HepG2 (cell line): Measurements from ENCODE around the gene AP4E1. TPM values are rescaled to one million over a fixed set of nuclear protein-coding genes. Genes with fewer than 3 reads are reported as not detected.

Experiments used
- ATAC-seq: fragments of 200-7000 bp; cut with Tn5 transposase; 3 replicates; pipeline ENCODE4 v1.9.1; 2020; ENCODE audit warnings: mild to moderate bottlenecking, moderate library complexity
- BruUV-seq: library from RNA; stranded (reverse); fragments of 400-500 nt; replicated peaks from 2 replicates; lab custom pipeline; 2021; lab: Mats Ljungman, UMichigan
- CTCF ChIA-PET: fragments of 300-600 bp; formaldehyde crosslinking; extraction: SDS; loops from one replicate; lab custom pipeline; 2021; ENCODE audit warnings: low total read pairs, inconsistent platforms, low intra/inter-chr PET ratio; lab: Yijun Ruan, JAX
- POLR2A ChIA-PET: fragments of 350-600 bp; sonication (Branson Sonifier 250); formaldehyde crosslinking; loops from one replicate; lab custom pipeline; 2020; ENCODE audit warnings: antibody characterized with exemption, inconsistent platforms; lab: Yijun Ruan, JAX
- DNase-seq: peaks from one replicate; pipeline ENCODE4 v3.0.0-alpha.2; 2015; ENCODE audit warnings: low spot score
- FAIRE-seq: peaks from 3 replicates; lab custom pipeline; 2011; peaks lifted over from hg19 to GRCh38; lab: Jason Lieb, UNC
- H2AFZ ChIP-seq: one replicate; pipeline ENCODE4 v1.6.1; 2011; ENCODE audit warnings: low read length, inconsistent platforms
- H3K27ac ChIP-seq: fragments of 300-600 bp; 3 replicates; pipeline ENCODE4 v1.8.0; 2011; ENCODE audit warnings: mixed run types, mild to moderate bottlenecking, mixed read lengths, low read length, inconsistent platforms; ENCODE audit not compliant: insufficient read depth; ENCODE audit errors: extremely low read length
- H3K27me3 ChIP-seq, 2 experiments: fragments of 200-600 bp in 1 of 2; 2 replicates in 1 of 2; 3 replicates in 1 of 2; pipeline versions ENCODE4 v1.6.0 to v1.8.0; 2011; ENCODE audit warnings: low read length in 2 of 2, mild to moderate bottlenecking in 2 of 2, moderate library complexity in 2 of 2, inconsistent platforms in 1 of 2; ENCODE audit not compliant: insufficient read depth in 2 of 2, control insufficient read depth in 1 of 2
- H3K36me3 ChIP-seq, 2 experiments: fragments of 200-600 bp in 1 of 2; replicated peaks in 1 of 2; 2 replicates in 1 of 2; 3 replicates in 1 of 2; pipeline versions ENCODE4 v1.5.1 to v1.8.0; 2011; ENCODE audit warnings: low read length in 2 of 2, inconsistent platforms in 1 of 2; ENCODE audit not compliant: insufficient read depth in 2 of 2, control insufficient read depth in 1 of 2
- H3K4me1 ChIP-seq: 2 replicates; pipeline ENCODE4 v1.5.1; 2012; ENCODE audit warnings: low read length, inconsistent platforms; ENCODE audit not compliant: insufficient read depth
- H3K4me2 ChIP-seq: 2 replicates; pipeline ENCODE4 v1.6.0; 2011; ENCODE audit warnings: low read depth, low read length, inconsistent platforms
- H3K4me3 ChIP-seq, 3 experiments: fragments of 200-600 bp in 1 of 3; sonication (generic), shearing (Covaris generic) in 1 of 3; replicated peaks in 1 of 3; 2 replicates each; pipeline ENCODE4 v1.5.1; 2011 to 2016; ENCODE audit warnings: low read length in 3 of 3, inconsistent platforms in 2 of 3, low read depth in 2 of 3, mild to moderate bottlenecking in 2 of 3, control low read depth in 1 of 3, mixed read lengths in 1 of 3; ENCODE audit not compliant: insufficient read depth in 1 of 3
- H3K79me2 ChIP-seq: one replicate; pipeline ENCODE4 v1.6.1; 2011; ENCODE audit warnings: low read length, inconsistent platforms; ENCODE audit not compliant: insufficient read depth
- H3K9ac ChIP-seq: 2 replicates; pipeline ENCODE4 v1.6.0; 2011; ENCODE audit warnings: mild to moderate bottlenecking, low read depth, low read length, inconsistent platforms; ENCODE audit not compliant: insufficient read depth
- H3K9me3 ChIP-seq: 2 replicates; pipeline ENCODE4 v1.5.1; 2012; ENCODE audit warnings: mild to moderate bottlenecking, low read length
- H4K20me1 ChIP-seq: 2 replicates; pipeline ENCODE4 v1.6.0; 2011; ENCODE audit warnings: inconsistent platforms, mild to moderate bottlenecking, low read length, moderate library complexity; ENCODE audit not compliant: insufficient read depth
- CHD2 ChIP-seq: IDR thresholded peaks from 2 replicates; pipeline ENCODE4 v1.6.1; 2011; ENCODE audit warnings: low read depth, low read length, improper control_type of control experiment
- DMTF1 ChIP-seq: sonication (generic); formaldehyde crosslinking; IDR thresholded peaks from 2 replicates; pipeline ENCODE4 v1.4.0; 2020; ENCODE audit warnings: mild to moderate bottlenecking, missing genetic modification reagents
- FIP1L1 ChIP-seq: fragments of 200-400 bp; formaldehyde crosslinking; IDR thresholded peaks from 2 replicates; pipeline ENCODE4 v1.6.1; 2018; ENCODE audit warnings: low read depth, mild to moderate bottlenecking, low read length, moderate library complexity, borderline replicate concordance; ENCODE audit not compliant: insufficient read depth
- FOXJ3 ChIP-seq: sonication (generic); formaldehyde crosslinking; IDR thresholded peaks from 2 replicates; pipeline ENCODE4 v1.4.0; 2020; ENCODE audit warnings: missing genetic modification reagents, mild to moderate bottlenecking, borderline replicate concordance
- HDAC2 ChIP-seq: sonication (generic); formaldehyde crosslinking; IDR thresholded peaks from 2 replicates; pipeline ENCODE4 v1.4.0; 2020; ENCODE audit warnings: missing genetic modification reagents
- IKZF4 ChIP-seq: sonication (generic); formaldehyde crosslinking; IDR thresholded peaks from 2 replicates; pipeline ENCODE4 v1.5.1; 2020; ENCODE audit warnings: borderline replicate concordance, mild to moderate bottlenecking, low read depth, missing genetic modification reagents; ENCODE audit errors: not compliant biosample characterization
- LCORL ChIP-seq, 2 experiments: fragments of 450-650 bp in 1 of 2; sonication (generic) in 1 of 2; formaldehyde crosslinking in 1 of 2; IDR thresholded peaks; 2 replicates each; pipeline versions ENCODE4 v1.5.0 to v1.6.1; 2017 to 2020; ENCODE audit warnings: antibody characterized with exemption in 1 of 2, missing genetic modification reagents in 1 of 2
- MIXL1 ChIP-seq: IDR thresholded peaks from 2 replicates; pipeline ENCODE4 v1.6.1; 2016
- NCOR1 ChIP-seq: fragments of 200-600 bp; sonication (generic); IDR thresholded peaks from 2 replicates; pipeline ENCODE4 v1.7.0; 2017; ENCODE audit warnings: antibody characterized with exemption, low read length, borderline replicate concordance
- RFX3 ChIP-seq: IDR thresholded peaks from 2 replicates; pipeline ENCODE4 v1.6.1; 2016; ENCODE audit warnings: missing biosample characterization, missing genetic modification reagents
- RXRB ChIP-seq: IDR thresholded peaks from 2 replicates; pipeline ENCODE4 v1.6.1; 2016; ENCODE audit warnings: borderline replicate concordance, missing genetic modification reagents, missing compliant biosample characterization
- SCMH1 ChIP-seq: sonication (generic); formaldehyde crosslinking; IDR thresholded peaks from 2 replicates; pipeline ENCODE4 v1.9.0; 2021; ENCODE audit warnings: missing genetic modification reagents, mild to moderate bottlenecking, borderline replicate concordance
- TCF7 ChIP-seq: sonication (generic); IDR thresholded peaks from 2 replicates; pipeline ENCODE4 v1.6.1; 2016; ENCODE audit warnings: antibody characterized with exemption, low read depth
- TFDP2 ChIP-seq: sonication (generic); formaldehyde crosslinking; IDR thresholded peaks from 2 replicates; pipeline ENCODE4 v1.4.0; 2020; ENCODE audit warnings: missing genetic modification reagents
- ZNF20 ChIP-seq: sonication (generic); formaldehyde crosslinking; IDR thresholded peaks from 2 replicates; pipeline ENCODE4 v1.4.0; 2020; ENCODE audit warnings: mild to moderate bottlenecking, moderate library complexity, missing genetic modification reagents
- ZNF329 ChIP-seq: sonication (generic); formaldehyde crosslinking; IDR thresholded peaks from 2 replicates; pipeline ENCODE4 v1.9.0; 2021; ENCODE audit warnings: low read depth, mild to moderate bottlenecking, missing genetic modification reagents
- ZNF431 ChIP-seq: sonication (generic); formaldehyde crosslinking; IDR thresholded peaks from 2 replicates; pipeline ENCODE4 v1.9.0; 2022; ENCODE audit warnings: missing genetic modification reagents, low read depth, mild to moderate bottlenecking, borderline replicate concordance
- ZNF607 ChIP-seq: sonication (generic); formaldehyde crosslinking; IDR thresholded peaks from 2 replicates; pipeline ENCODE4 v1.5.1; 2020; ENCODE audit warnings: missing genetic modification reagents, mild to moderate bottlenecking, borderline replicate concordance
- ZNF75D ChIP-seq: sonication (generic); formaldehyde crosslinking; IDR thresholded peaks from 2 replicates; pipeline ENCODE4 v1.8.1; 2023; ENCODE audit warnings: missing genetic modification reagents, mild to moderate bottlenecking, borderline replicate concordance
- ZNF776 ChIP-seq: sonication (generic); formaldehyde crosslinking; IDR thresholded peaks from 2 replicates; pipeline ENCODE4 v1.4.0; 2020; ENCODE audit warnings: mild to moderate bottlenecking, missing genetic modification reagents
- WGBS: methylation state at CpG from one replicate; pipeline ENCODE4 v1.1.6; 2017; ENCODE audit warnings: low lambda C conversion rate; 5-methylcytosine and 5-hydroxymethylcytosine counted together
- in situ Hi-C: cut with HindIII; loops from 2 replicates; pipeline ENCODE4 v1.10.0; 2017; ENCODE audit warnings: low pct_unique_long_range_greater_than_20kb; ENCODE audit not compliant: extremely low pct_ligation_motif_present
- intact Hi-C: fragments of 100-400 bp; cut with micrococcal nuclease; formaldehyde crosslinking; loops from one replicate; pipeline ENCODE4 v1.10.0; 2022; ENCODE audit not compliant: unreplicated experiment
- polyA plus RNA-seq, 8 experiments: library from polyadenylated mRNA; depleted of rRNA in 3 of 8; stranded (reverse) in 7 of 8; unstranded in 1 of 8; fragments of >200 nt; fragmentation: Illumina TruSeq in 4 of 8; extraction: Trizol in 4 of 8; gene quantifications; 2 replicates each; pipeline versions ENCODE4 v1.2.1 to v1.2.3, GENCODE V29; 2011 to 2016; ENCODE audit warnings: low read depth in 4 of 8, missing spikeins in 1 of 8, mixed read lengths in 1 of 8; ENCODE audit not compliant: insufficient read depth in 1 of 8
- total RNA-seq, 5 experiments: library from RNA; depleted of rRNA; stranded (reverse); fragments of >200 nt; fragmentation: Illumina TruSeq; extraction: Trizol; gene quantifications; 2 replicates each; pipeline ENCODE4 v1.2.3, GENCODE V29; 2016; ENCODE audit warnings: low read depth in 1 of 5

The AP4E1 gene
- total and polyA plus RNA-seq, 2 of the 13 experiments (the other 11 are each of a cell fraction or from before 2014, with no cell fraction given) = 2.2 to 7.8 TPM

- Histone ChIP-seq H3K27me3 (no peaks in the 10 kb centered on the region), H3K79me2 (no peaks in the 10 kb centered on the region), H3K4me1 (no peaks in the 10 kb centered on the region), H3K27ac (no peak overlapping the region), H3K4me3 (no peak overlapping the region), H3K36me3 (no peaks in the 10 kb centered on the region), H4K20me1 (no peaks in the 10 kb centered on the region), H3K4me2 (no peak overlapping the region), H3K9me3 (no peaks in the 10 kb centered on the region; the same call in 1 of the 2 replicates), H3K9ac (no peak overlapping the region), H2AFZ (no peak overlapping the region)
- TF ChIP-seq ZNF20 (no peak), ZNF607 (no peak), NCOR1 (no peak), MIXL1 (CRISPR knock-in tag) (no peak), SCMH1 (CRISPR knock-in tag) (no peak), FOXJ3 (CRISPR knock-in tag) (no peak), IKZF4 (CRISPR knock-in tag) (no peak), ZNF329 (CRISPR knock-in tag) (no peak), DMTF1 (CRISPR knock-in tag) (no peak), RFX3 (CRISPR knock-in tag) (no peak), FIP1L1 (no peak), ZNF776 (CRISPR knock-in tag) (no peak), ZNF431 (CRISPR knock-in tag) (no peak), RXRB (CRISPR knock-in tag) (no peak), HDAC2 (CRISPR knock-in tag) (no peak), TFDP2 (CRISPR knock-in tag) (no peak), LCORL (IDR thresholded peaks at IDR 0.05) (no peak), LCORL (CRISPR knock-in tag; IDR thresholded peaks at IDR 0.05) (no peak), ZNF75D (CRISPR knock-in tag) (no peak), TCF7 (no peak), CHD2 (no peak)
- FAIRE-seq = no peak
- intact Hi-C loops = no loop called here
- WGBS = 83% methylated on average over 1 of the region's 1 CpG
- no peak for DNase-seq
- no TSS peak for BruUV-seq
- ChIA-PET POLR2A (no interaction called here), CTCF (no interaction called here)
- in situ Hi-C loops = no loop called here
- ATAC-seq = no peak
Measured at GRCh38 chr15:50891159-50891558, 17.3 kb upstream of the AP4E1 start.
